PC-9 (cell line): ENCODE data around the gene PRKCH.

Experiments
- CTCF ChIP-seq: fragments of 200-600 bp; sonication (generic); conservative IDR thresholded peaks from 2 replicates; pipeline ENCODE4 v1.6.1; 2017; ENCODE audit warnings: mixed run types, antibody characterized with exemption, mild to moderate bottlenecking, moderate library complexity
- EZH2 ChIP-seq: fragments of 200-600 bp; sonication (generic); IDR thresholded peaks from 2 replicates; pipeline ENCODE4 v1.8.0; 2017; ENCODE audit warnings: antibody characterized with exemption, low read depth

GRCh38 chr14:61584331-61584741, 263.0 kb downstream of the PRKCH start:
- TF ChIP-seq CTCF (no peak), EZH2 (no peak)
